SK-N-SH (cell line): ENCODE data around the gene SLC10A7. TPM values are rescaled to one million over a fixed set of nuclear protein-coding genes. Genes with fewer than 3 reads are reported as not detected.

Experiments used
- CTCF ChIA-PET: fragments of 300-600, 350-600 bp; formaldehyde crosslinking; extraction: SDS; loops from one replicate; lab custom pipeline; 2021; lab: Yijun Ruan, JAX
- POLR2A ChIA-PET: fragments of 350-600 bp; sonication (Branson Sonifier 250); formaldehyde crosslinking; extraction: SDS; loops from one replicate; lab custom pipeline; 2020; ENCODE audit warnings: antibody characterized with exemption, inconsistent platforms; lab: Yijun Ruan, JAX
- DNase-seq: peaks from one replicate; pipeline ENCODE4 v3.0.0; 2012
- H2AFZ ChIP-seq: fragments of 200-600 bp; sonication (generic); 2 replicates; pipeline ENCODE4 v1.8.1; 2016; ENCODE audit warnings: antibody characterized with exemption, mild to moderate bottlenecking, low read depth
- H3F3A ChIP-seq: fragments of 200-600 bp; sonication (generic); replicated peaks from 2 replicates; pipeline ENCODE3; 2016; ENCODE audit warnings: antibody characterized with exemption, mild to moderate bottlenecking; ENCODE audit not compliant: insufficient read depth
- H3K27ac ChIP-seq, 2 experiments: fragments of 200-500 bp in 1 of 2; fragments of 200-600 bp in 1 of 2; sonication (Bioruptor generic) in 1 of 2; sonication (generic), shearing (Covaris generic) in 1 of 2; 2 replicates each; pipeline versions ENCODE4 v1.5.1 to v1.6.1; 2014 to 2016; ENCODE audit warnings: low read depth in 2 of 2, inconsistent platforms in 1 of 2, low read length in 1 of 2, mild to moderate bottlenecking in 1 of 2, mixed read lengths in 1 of 2
- H3K27me3 ChIP-seq: fragments of 200-600 bp; sonication (generic), shearing (Covaris generic); 2 replicates; pipeline ENCODE4 v1.6.1; 2016; ENCODE audit warnings: mixed run types; ENCODE audit not compliant: insufficient read depth
- H3K36me3 ChIP-seq, 2 experiments: fragments of 200-500 bp in 1 of 2; fragments of 200-600 bp in 1 of 2; sonication (Bioruptor generic) in 1 of 2; sonication (generic) in 1 of 2; replicated peaks in 1 of 2; 2 replicates each; pipeline versions ENCODE3 to v1.5.1; 2014 to 2016; ENCODE audit warnings: low read length in 1 of 2, mild to moderate bottlenecking in 1 of 2; ENCODE audit not compliant: insufficient read depth in 2 of 2, control insufficient read depth in 1 of 2
- H3K4me1 ChIP-seq, 2 experiments: fragments of 200-500 bp in 1 of 2; fragments of 200-600 bp in 1 of 2; sonication (Bioruptor generic) in 1 of 2; sonication (generic), shearing (Covaris generic) in 1 of 2; 2 replicates each; pipeline versions ENCODE4 v1.5.1 to v1.6.1; 2014 to 2016; ENCODE audit warnings: low read depth in 1 of 2, low read length in 1 of 2, mixed run types in 1 of 2; ENCODE audit not compliant: insufficient read depth in 2 of 2, control insufficient read depth in 1 of 2
- H3K4me2 ChIP-seq: fragments of 200-600 bp; sonication (generic), shearing (Covaris generic); 2 replicates; pipeline ENCODE4 v1.6.1; 2017; ENCODE audit warnings: mixed run types
- H3K4me3 ChIP-seq, 2 experiments: fragments of 200-500 bp in 1 of 2; fragments of 200-600 bp in 1 of 2; sonication (Bioruptor generic) in 1 of 2; sonication (generic), shearing (Covaris generic) in 1 of 2; 2 replicates each; pipeline versions ENCODE4 v1.5.1 to v1.8.1; 2014 to 2016; ENCODE audit warnings: low read depth in 2 of 2, inconsistent platforms in 1 of 2, low read length in 1 of 2, mild to moderate bottlenecking in 1 of 2, mixed read lengths in 1 of 2, moderate library complexity in 1 of 2
- H3K79me2 ChIP-seq: fragments of 200-600 bp; sonication (generic); 2 replicates; pipeline ENCODE4 v1.8.1; 2017; ENCODE audit warnings: mild to moderate bottlenecking; ENCODE audit not compliant: insufficient read depth
- H3K9ac ChIP-seq: fragments of 200-600 bp; sonication (generic); 2 replicates; pipeline ENCODE4 v1.6.1; 2017; ENCODE audit warnings: mixed run types
- H3K9me2 ChIP-seq: fragments of 200-600 bp; sonication (generic); 2 replicates; pipeline ENCODE4 v1.6.1; 2017; ENCODE audit warnings: mixed run types
- H3K9me3 ChIP-seq: fragments of 200-600 bp; sonication (generic); 2 replicates; pipeline ENCODE4 v1.6.1; 2017; ENCODE audit warnings: mixed run types, mild to moderate bottlenecking, moderate library complexity
- H4K20me1 ChIP-seq: fragments of 200-600 bp; sonication (generic); 2 replicates; pipeline ENCODE4 v1.6.1; 2017; ENCODE audit warnings: mild to moderate bottlenecking, mixed run types; ENCODE audit not compliant: insufficient read depth
- CHD2 ChIP-seq: fragments of 150-350 bp; IDR thresholded peaks from 2 replicates; pipeline ENCODE4 v1.6.1; 2018; ENCODE audit warnings: low read length; ENCODE audit not compliant: partially characterized antibody
- FOSL2 ChIP-seq: IDR thresholded peaks from 2 replicates; pipeline ENCODE4 v1.4.0; 2012; ENCODE audit warnings: low read depth, mild to moderate bottlenecking, moderate library complexity, borderline replicate concordance
- GABPA ChIP-seq: IDR thresholded peaks from 2 replicates; pipeline ENCODE4 v1.4.0; 2012; ENCODE audit warnings: low read depth, mild to moderate bottlenecking
- MXI1 ChIP-seq: IDR thresholded peaks from 2 replicates; pipeline ENCODE4 v1.6.1; 2012; ENCODE audit warnings: mild to moderate bottlenecking, low read depth, low read length, improper control_type of control experiment
- NFIC ChIP-seq: IDR thresholded peaks from 2 replicates; pipeline ENCODE4 v1.4.0; 2012; ENCODE audit warnings: borderline replicate concordance
- NRF1 ChIP-seq: IDR thresholded peaks from 2 replicates; pipeline ENCODE4 v1.6.1; 2012; ENCODE audit warnings: low read depth, mild to moderate bottlenecking, low read length
- RAD21 ChIP-seq: IDR thresholded peaks from 2 replicates; pipeline ENCODE4 v1.6.1; 2012; ENCODE audit warnings: mild to moderate bottlenecking, low read length
- RFX5 ChIP-seq: IDR thresholded peaks from 2 replicates; pipeline ENCODE4 v1.6.1; 2012; ENCODE audit warnings: mild to moderate bottlenecking, improper control_type of control experiment, low read length
- SMC3 ChIP-seq: IDR thresholded peaks from 2 replicates; pipeline ENCODE4 v1.6.1; 2012; ENCODE audit warnings: low read depth, low read length, improper control_type of control experiment
- TCF12 ChIP-seq: IDR thresholded peaks from 2 replicates; pipeline ENCODE4 v1.4.0; 2012
- USF1 ChIP-seq: IDR thresholded peaks from 2 replicates; pipeline ENCODE4 v1.4.0; 2012; ENCODE audit warnings: low read depth, borderline replicate concordance
- YY1 ChIP-seq: IDR thresholded peaks from 2 replicates; pipeline ENCODE4 v1.4.0; 2012; ENCODE audit warnings: low read depth, mild to moderate bottlenecking
- ZBTB33 ChIP-seq: IDR thresholded peaks from 2 replicates; pipeline ENCODE4 v1.4.0; 2012; ENCODE audit warnings: low read depth, borderline replicate concordance
- WGBS: methylation state at CpG from one replicate; pipeline ENCODE4 v1.1.6; 2017; ENCODE audit warnings: low lambda C conversion rate; 5-methylcytosine and 5-hydroxymethylcytosine counted together
- polyA plus RNA-seq, 3 experiments: library from polyadenylated mRNA; depleted of rRNA; stranded (reverse); fragments of >200 nt; gene quantifications; 2 replicates each; pipeline ENCODE4 v1.2.3, GENCODE V29; 2012

SLC10A7 gene
- polyA plus RNA-seq, 1 of the 3 experiments (the other 2 are of a cell fraction), result 3.3 TPM

GRCh38 chr4:146291313-146291712, 230.4 kb downstream of the SLC10A7 start:
- no peaks in the 10 kb centered on the region; a peak in 1 of 4 replicates for H3K4me1 ChIP-seq
- CTCF ChIA-PET, result interaction anchor here (1.0 kb wide), 1 partner anchor 12 kb away, joined by 4 read pairs; no protein-coding TSS in a partner anchor
- H3K9me2 ChIP-seq, result no peaks in the 10 kb centered on the region
- 94% methylated on average over 1 of the region's 1 CpG for WGBS
- H3K9ac ChIP-seq, result no peak overlapping the region
- no peak overlapping the region for H3K27ac ChIP-seq
- no peaks in the 10 kb centered on the region for H4K20me1 ChIP-seq
- no peaks in the 10 kb centered on the region for H3K27me3 ChIP-seq
- no peaks in the 10 kb centered on the region for H3K9me3 ChIP-seq
- H3K36me3 ChIP-seq, result no peaks in the 10 kb centered on the region
- H3K4me2 ChIP-seq, result no peak overlapping the region
- H2AFZ ChIP-seq, result no peak overlapping the region
- POLR2A ChIA-PET, result no interaction called here
- TF ChIP-seq CHD2, result no peak
- TF ChIP-seq NRF1, result no peak
- TF ChIP-seq YY1, result no peak
- no peak for TF ChIP-seq TCF12
- TF ChIP-seq FOSL2, result no peak
- TF ChIP-seq GABPA, result no peak
- DNase-seq, result no peak
- no peaks in the 10 kb centered on the region for H3K79me2 ChIP-seq
- H3F3A ChIP-seq, result no peaks in the 10 kb centered on the region
- no peak overlapping the region for H3K4me3 ChIP-seq

DNA sequence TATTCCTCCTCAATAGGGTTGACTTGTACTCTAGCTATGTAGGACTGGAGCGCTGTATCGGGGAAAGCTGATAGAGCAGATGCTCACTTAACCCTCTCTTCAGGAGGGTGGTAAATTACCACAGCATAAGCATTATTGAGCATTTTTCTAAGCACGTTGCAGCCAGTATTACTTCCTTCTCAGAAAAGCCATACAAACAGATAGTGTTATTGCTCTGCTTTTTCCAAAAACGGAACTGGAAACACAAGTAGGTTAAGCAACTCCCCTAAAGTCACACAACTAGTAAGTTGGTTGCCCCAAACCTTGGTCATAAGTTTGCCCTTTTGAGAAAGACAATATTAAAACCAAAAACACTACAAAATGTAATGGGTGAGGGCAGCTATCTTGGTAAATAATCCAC, 233.5 kb downstream of the SLC10A7 start:
- CTCF ChIA-PET, result no interaction called here
- no peaks in the 10 kb centered on the region for H3K27me3 ChIP-seq
- DNase-seq, result no peak
- H4K20me1 ChIP-seq, result no peaks in the 10 kb centered on the region
- H3K9me3 ChIP-seq, result no peaks in the 10 kb centered on the region
- TF ChIP-seq FOSL2 (no peak), USF1 (no peak), RFX5 (no peak), NFIC (no peak), SMC3 (no peak), GABPA (no peak), TCF12 (no peak), MXI1 (no peak), YY1 (no peak), ZBTB33 (no peak), RAD21 (no peak)
- no peaks in the 10 kb centered on the region for H3F3A ChIP-seq
- POLR2A ChIA-PET, result no interaction called here
- no peak overlapping the region for H3K27ac ChIP-seq
- WGBS, result 72% methylated on average over 4 of the region's 4 CpGs
- H3K79me2 ChIP-seq, result no peaks in the 10 kb centered on the region
- no peaks in the 10 kb centered on the region for H3K36me3 ChIP-seq
- H3K9me2 ChIP-seq, result no peaks in the 10 kb centered on the region
- no peak overlapping the region for H3K4me2 ChIP-seq
- H3K9ac ChIP-seq, result no peak overlapping the region
- no peaks in the 10 kb centered on the region for H3K4me1 ChIP-seq
- no peak overlapping the region for H2AFZ ChIP-seq
- H3K4me3 ChIP-seq, result no peak overlapping the region
